Retinal pigment epithelial cell (primary cell): ENCODE results near the gene BLVRB.

ENCODE experiments used
- DNase-seq: peaks from one replicate; pipeline ENCODE4 v3.0.0-alpha.2; 2010; ENCODE audit warnings: low read depth
- H3K4me3 ChIP-seq: 2 replicates; pipeline ENCODE4 v1.5.1; 2011; ENCODE audit warnings: mild to moderate bottlenecking, low read length, control low read depth, moderate library complexity
- CTCF ChIP-seq: conservative IDR thresholded peaks from 2 replicates; pipeline ENCODE4 v1.5.1; 2011; ENCODE audit warnings: low read depth, low read length, control low read depth, inconsistent platforms

The BLVRB gene

GRCh38 chr19:40450664-40451063, 14.9 kb downstream of the BLVRB start:
- DNase-seq: no peak
- no peak for TF ChIP-seq CTCF

GRCh38 chr19:40449506-40449905, 16.0 kb downstream of the BLVRB start:
- H3K4me3 ChIP-seq: no peak overlapping the region
- DNase-seq: no peak
- TF ChIP-seq CTCF: no peak

More at GRCh38 chr19:40450664-40451063, 14.9 kb downstream of the BLVRB start:
- H3K4me3 ChIP-seq: no peak overlapping the region

- TF ChIP-seq CTCF: no peak
- H3K4me3 ChIP-seq: no peak overlapping the region
- no peak for DNase-seq
These were observed 19.2 kb downstream of the BLVRB start for GRCh38 chr19:40446263-40446784.

- no peak for TF ChIP-seq CTCF
These were observed 19.7 kb downstream of the BLVRB start for GRCh38 chr19:40445780-40446262.

GRCh38 chr19:40444825-40445312, 20.7 kb downstream of the BLVRB start:
- DNase-seq: no peak
- peak; percentile 34 for TF ChIP-seq CTCF

More at GRCh38 chr19:40445780-40446262, 19.7 kb downstream of the BLVRB start:
- no peak for DNase-seq
- H3K4me3 ChIP-seq: no peak overlapping the region

GRCh38 chr19:40444000-40444824, 21.3 kb downstream of the BLVRB start, which contains the start of gene SERTAD3:
Gene SERTAD3 (minus strand): TSS chr19:40444335. CDS start chr19:40442080, 2,255 bp downstream.
- peak; percentile 74 for DNase-seq
- H3K4me3 ChIP-seq: peak within 1 kb of the TSS; percentile 99
- no peak for TF ChIP-seq CTCF

More at GRCh38 chr19:40444825-40445312, 20.7 kb downstream of the BLVRB start:
- H3K4me3 ChIP-seq: peak overlapping the region; percentile 99
